T-helper 9 cell (primary cell): Measurements from ENCODE around the gene RAMP3.

Experiments used
- DNase-seq: peaks from one replicate; pipeline ENCODE4 v3.0.0-alpha.2; 2020

The RAMP3 gene

DNA sequence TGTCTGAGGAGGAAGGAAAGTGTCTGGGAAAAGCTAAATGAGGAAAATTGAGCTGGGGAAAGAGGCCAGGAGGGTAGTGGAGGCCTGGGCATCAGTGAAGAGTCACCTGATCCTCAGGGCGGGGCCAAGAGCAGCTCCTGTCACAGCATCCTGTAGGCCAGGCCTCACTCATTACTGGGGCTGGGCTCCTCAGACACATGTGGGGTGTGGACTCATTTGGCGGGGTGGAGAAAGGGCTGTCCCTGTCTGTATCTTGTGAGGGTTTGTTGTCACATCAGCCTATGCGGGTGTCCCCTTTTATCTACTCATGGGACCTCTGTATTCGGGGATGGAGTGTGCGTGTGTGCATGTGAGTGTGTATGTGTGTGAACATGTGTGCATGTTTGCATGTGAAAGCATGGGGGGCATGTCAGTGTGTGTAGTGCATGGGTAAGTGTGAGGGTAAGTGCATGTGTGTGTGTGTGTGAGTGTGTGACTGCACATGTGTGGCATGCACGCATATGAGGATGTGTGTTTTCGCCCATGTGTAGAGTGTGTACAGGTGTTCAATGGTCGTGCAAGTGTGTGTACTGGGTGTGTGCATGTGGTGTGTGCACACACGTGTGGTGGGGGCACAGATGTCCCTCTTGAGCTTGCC, 67.8 kb downstream of the RAMP3 start:
- DNase-seq: no peak

DNA sequence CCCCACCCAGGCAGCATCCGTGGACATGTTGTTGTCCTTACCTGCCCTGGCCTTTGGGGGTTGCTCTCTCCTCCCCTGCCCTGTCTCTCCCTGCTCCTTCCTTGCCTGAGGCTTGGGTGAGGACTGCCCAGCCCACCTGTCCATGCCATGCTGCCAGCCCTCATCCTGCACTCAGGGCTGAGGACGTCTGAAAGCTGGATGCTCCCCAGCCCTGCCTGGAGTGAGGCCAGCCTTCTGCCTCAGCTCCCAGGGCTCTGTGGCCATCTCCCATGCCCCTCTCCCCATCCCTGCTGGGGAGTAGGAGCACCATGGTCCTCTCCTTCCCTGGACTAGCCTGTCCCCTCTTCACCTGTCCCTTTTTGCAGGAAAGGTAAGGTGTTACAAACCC, 68.4 kb downstream of the RAMP3 start:
- no peak for DNase-seq

DNA sequence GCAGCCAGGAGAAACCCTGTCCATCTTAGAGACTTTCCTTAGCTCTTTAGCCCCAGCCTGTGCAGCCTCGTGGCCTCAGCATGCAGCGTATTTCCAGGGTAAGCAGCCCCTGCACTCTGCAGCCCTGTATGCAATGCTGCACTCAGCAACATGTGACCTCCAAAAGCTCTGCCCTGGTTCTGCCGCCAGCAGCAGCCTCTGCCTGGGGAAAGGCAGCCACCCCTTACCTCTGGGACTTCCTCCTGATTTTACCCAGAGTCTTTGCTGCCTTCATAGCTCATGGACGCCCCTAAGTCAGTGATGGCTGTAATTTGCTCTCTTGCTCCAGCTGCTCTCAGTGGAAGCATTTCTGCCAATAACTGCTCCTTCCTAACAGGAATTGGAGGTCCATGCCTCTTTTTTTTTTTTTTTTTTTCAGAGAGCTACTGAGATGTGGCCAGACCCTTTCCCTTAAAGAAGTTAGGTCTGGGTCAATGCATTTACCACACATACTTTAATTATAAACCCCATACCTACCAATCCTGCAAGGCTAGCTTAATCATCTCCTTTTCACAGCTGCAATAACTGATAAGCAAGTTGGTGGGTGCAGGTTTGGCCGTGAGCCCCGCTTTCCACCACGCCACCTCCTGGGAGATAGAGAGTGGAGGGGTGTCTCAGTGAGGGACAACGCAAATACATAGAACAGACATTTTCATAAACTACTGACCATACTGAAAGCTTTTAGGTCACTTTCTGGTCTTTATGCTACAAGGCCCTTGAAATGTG, 71.7 kb downstream of the RAMP3 start:
- DNase-seq: no peak

DNA sequence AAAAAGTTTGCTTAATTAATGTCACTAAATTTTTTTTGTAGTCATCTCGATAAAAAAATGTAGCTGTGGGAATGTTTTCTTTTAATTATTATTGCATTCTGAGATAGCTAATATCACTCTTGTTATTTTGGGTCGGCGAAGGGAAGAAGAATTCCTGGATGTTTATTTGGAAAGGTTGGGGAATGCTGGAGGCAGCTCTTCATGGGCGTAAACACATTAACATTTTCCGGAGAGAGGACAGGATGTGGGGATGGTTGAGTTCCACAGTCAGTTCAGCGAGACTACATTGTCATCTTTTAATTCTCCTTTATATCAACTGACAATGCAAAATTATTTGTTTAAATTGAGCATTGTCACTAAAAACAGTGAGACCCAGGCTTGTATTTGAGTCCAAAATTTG, 72.5 kb downstream of the RAMP3 start:
- DNase-seq: no peak

DNA sequence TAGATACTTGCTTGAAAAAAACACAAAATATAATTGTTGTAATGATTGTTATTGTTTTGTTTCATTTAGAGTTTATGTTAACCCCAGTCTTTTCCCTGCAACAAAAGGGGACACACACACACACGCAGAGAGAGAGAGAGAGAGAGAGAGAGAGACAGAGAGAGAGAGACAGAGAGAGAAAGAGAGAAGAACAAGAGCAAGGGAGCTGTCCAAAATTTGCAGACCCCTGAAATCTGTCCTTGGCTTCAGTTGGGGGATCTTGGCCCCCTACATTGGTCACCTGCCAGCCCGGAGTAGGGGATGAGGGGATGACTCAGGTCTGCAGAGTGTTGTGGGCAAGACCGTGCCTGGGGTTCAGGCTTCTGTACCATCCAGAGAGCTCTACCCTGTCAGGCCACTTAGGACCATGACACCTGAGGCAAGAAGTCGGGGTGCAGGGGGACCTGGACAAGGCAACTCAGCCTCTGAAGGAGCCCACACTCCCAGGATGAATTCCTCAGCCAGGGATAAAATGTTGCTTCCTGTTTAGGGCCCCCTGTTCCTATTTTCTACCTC, 73.1 kb downstream of the RAMP3 start:
- DNase-seq: no peak

DNA sequence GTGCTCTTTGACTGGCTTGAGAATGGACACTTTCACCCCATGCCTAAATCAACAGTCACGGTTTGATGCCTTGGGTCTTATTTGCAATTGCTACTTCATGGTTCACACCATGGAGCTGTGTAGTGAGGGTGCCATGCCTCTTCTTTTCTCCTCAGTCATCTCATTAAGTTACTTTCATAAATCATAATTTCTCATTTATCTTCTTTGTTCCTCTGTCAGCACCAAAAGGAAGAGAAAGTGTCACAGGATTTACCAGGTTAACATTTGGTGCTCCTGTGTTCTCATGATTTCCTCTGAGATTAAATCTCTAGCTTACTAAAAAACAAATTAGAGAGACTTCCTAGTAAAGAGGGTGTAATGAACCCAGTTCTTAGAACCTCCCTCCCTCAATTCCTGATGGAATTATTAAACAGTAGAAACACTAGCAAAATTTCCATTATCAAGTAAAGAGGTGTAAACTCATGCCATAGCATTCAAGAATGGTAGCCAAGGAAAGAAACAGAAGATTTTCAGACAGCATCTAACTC, 75.7 kb downstream of the RAMP3 start:
- DNase-seq: no peak
